Fibroblast of villous mesenchyme (primary cell): ENCODE measurements around the gene IL1RAP. TPM values are rescaled to one million over a fixed set of nuclear protein-coding genes. Genes with fewer than 3 reads are reported as not detected.

Experiments
- DNase-seq: peaks from one replicate; pipeline ENCODE4 v3.0.0-alpha.2; 2010; ENCODE audit warnings: low read depth
- H3K4me3 ChIP-seq: 2 replicates; pipeline ENCODE4 v1.5.1; 2011; ENCODE audit warnings: low read depth, mild to moderate bottlenecking, low read length
- CTCF ChIP-seq: IDR thresholded peaks from 2 replicates; pipeline ENCODE4 v1.5.1; 2012; ENCODE audit warnings: low read depth, mild to moderate bottlenecking, low read length; ENCODE audit not compliant: insufficient read depth
- total RNA-seq: library from RNA; depleted of rRNA; stranded (reverse); fragments of >200 nt; gene quantifications from 2 replicates; pipeline ENCODE4 v1.2.3, GENCODE V29; 2012

Gene IL1RAP
- total RNA-seq, 1 donor: 28.1 TPM

- TF ChIP-seq CTCF: no peak
- DNase-seq: peak; percentile 100
- no peak overlapping the region for H3K4me3 ChIP-seq
Observed at GRCh38 chr3:190566043-190566933, 52.4 kb downstream of the IL1RAP start.

GRCh38 chr3:190568036-190568435, 54.2 kb downstream of the IL1RAP start:
- no peak overlapping the region for H3K4me3 ChIP-seq
- TF ChIP-seq CTCF: no peak

GRCh38 chr3:190574473-190574872, 60.6 kb downstream of the IL1RAP start:
- no peak for DNase-seq
- no peak overlapping the region for H3K4me3 ChIP-seq

More at GRCh38 chr3:190568036-190568435, 54.2 kb downstream of the IL1RAP start:
- no peak for DNase-seq

GRCh38 chr3:190575437-190576185, 61.7 kb downstream of the IL1RAP start:
- H3K4me3 ChIP-seq: no peak overlapping the region
- no peak for TF ChIP-seq CTCF
- DNase-seq: no peak

More at GRCh38 chr3:190574473-190574872, 60.6 kb downstream of the IL1RAP start:
- TF ChIP-seq CTCF: no peak

- no peak overlapping the region for H3K4me3 ChIP-seq
- DNase-seq: no peak
- TF ChIP-seq CTCF: no peak
Observed at GRCh38 chr3:190577225-190577624, 63.3 kb downstream of the IL1RAP start.

GRCh38 chr3:190579514-190580137, 65.7 kb downstream of the IL1RAP start:
- peak; percentile 23 for DNase-seq
- no peak for TF ChIP-seq CTCF

More at GRCh38 chr3:190579514-190580137, 65.7 kb downstream of the IL1RAP start:
- no peak overlapping the region for H3K4me3 ChIP-seq
